WERI-Rb-1 (cell line): Measurements from ENCODE around the gene SPOCK3.

ENCODE experiments used
- DNase-seq: peaks from one replicate; pipeline ENCODE4 v3.0.0-alpha.2; 2020
- H3K27ac ChIP-seq: fragments of 250-450 bp; sonication (Bioruptor Pico); 2 replicates; pipeline ENCODE4 v1.5.1; 2020; ENCODE audit warnings: mild to moderate bottlenecking, moderate library complexity
- H3K27me3 ChIP-seq: fragments of 250-450 bp; sonication (Bioruptor Pico); 2 replicates; pipeline ENCODE4 v1.5.1; 2021; ENCODE audit warnings: mild to moderate bottlenecking, low read depth, moderate library complexity; ENCODE audit not compliant: insufficient read depth, severe bottlenecking
- H3K36me3 ChIP-seq: fragments of 250-450 bp; sonication (Bioruptor Pico); 2 replicates; pipeline ENCODE4 v1.5.1; 2020; ENCODE audit warnings: mild to moderate bottlenecking, moderate library complexity
- H3K4me3 ChIP-seq: 2 replicates; pipeline ENCODE4 v1.5.1; 2011; ENCODE audit warnings: low read depth, mild to moderate bottlenecking, control low read depth, low read length
- H3K9me3 ChIP-seq: fragments of 250-450 bp; sonication (Bioruptor Pico); 2 replicates; pipeline ENCODE4 v1.5.1; 2021; ENCODE audit warnings: mild to moderate bottlenecking, moderate library complexity; ENCODE audit not compliant: severe bottlenecking
- CTCF ChIP-seq: IDR thresholded peaks from 2 replicates; pipeline ENCODE4 v1.5.1; 2011; ENCODE audit warnings: low read depth, mild to moderate bottlenecking, control low read depth, inconsistent platforms, low read length

The SPOCK3 gene

GRCh38 chr4:166838975-166839614 is 395.2 kb downstream of the SPOCK3 start:
- no peak for DNase-seq
- Histone ChIP-seq H3K9me3 (no peaks in the 10 kb centered on the region), H3K4me3 (no peak overlapping the region), H3K27ac (no peak overlapping the region), H3K36me3 (no peaks in the 10 kb centered on the region), H3K27me3 (no peaks in the 10 kb centered on the region)
- no peak for TF ChIP-seq CTCF

- Histone ChIP-seq H3K27me3 (no peaks in the 10 kb centered on the region), H3K36me3 (no peaks in the 10 kb centered on the region)
- DNase-seq, result no peak
These were observed 397.4 kb downstream of the SPOCK3 start for GRCh38 chr4:166836865-166837264.

GRCh38 chr4:166827629-166828028 is 406.7 kb downstream of the SPOCK3 start:
- Histone ChIP-seq H3K9me3 (no peaks in the 10 kb centered on the region), H3K27me3 (no peaks in the 10 kb centered on the region), H3K36me3 (no peaks in the 10 kb centered on the region), H3K27ac (no peak overlapping the region), H3K4me3 (no peak overlapping the region)
- no peak for TF ChIP-seq CTCF
- DNase-seq, result no peak

More at GRCh38 chr4:166836865-166837264, 397.4 kb downstream of the SPOCK3 start:
- no peaks in the 10 kb centered on the region for H3K9me3 ChIP-seq
- H3K27ac ChIP-seq, result no peak overlapping the region
- no peak overlapping the region for H3K4me3 ChIP-seq
- no peak for TF ChIP-seq CTCF

- Histone ChIP-seq H3K27me3 (no peaks in the 10 kb centered on the region), H3K9me3 (no peaks in the 10 kb centered on the region), H3K27ac (no peak overlapping the region), H3K36me3 (no peaks in the 10 kb centered on the region), H3K4me3 (no peak overlapping the region)
- DNase-seq, result no peak
- TF ChIP-seq CTCF, result no peak
These were observed 407.1 kb downstream of the SPOCK3 start for GRCh38 chr4:166827167-166827566.

- Histone ChIP-seq H3K27ac (no peak overlapping the region), H3K9me3 (no peaks in the 10 kb centered on the region), H3K36me3 (no peaks in the 10 kb centered on the region), H3K4me3 (no peak overlapping the region), H3K27me3 (no peaks in the 10 kb centered on the region)
- DNase-seq, result peak; percentile 47
- TF ChIP-seq CTCF, result no peak
These were observed 410.4 kb downstream of the SPOCK3 start for GRCh38 chr4:166823848-166824247.

- Histone ChIP-seq H3K4me3 (no peak overlapping the region), H3K27ac (no peak overlapping the region), H3K9me3 (no peaks in the 10 kb centered on the region), H3K36me3 (no peaks in the 10 kb centered on the region), H3K27me3 (no peaks in the 10 kb centered on the region)
- TF ChIP-seq CTCF, result no peak
- DNase-seq, result no peak
These were observed 411.2 kb downstream of the SPOCK3 start for GRCh38 chr4:166823126-166823525.
